NCI-H69 (cell line): Measurements from ENCODE around the gene SRP54.
"Not testable (repeated sequence)": the region's sequence is repeated elsewhere in the genome, so short reads cannot be mapped to it uniquely, and the experiment has no call there.

ENCODE experiments used
- DNase-seq: peaks from one replicate; lab custom pipeline; 2025; lab: John Stamatoyannopoulos, UW

SRP54 gene

DNA sequence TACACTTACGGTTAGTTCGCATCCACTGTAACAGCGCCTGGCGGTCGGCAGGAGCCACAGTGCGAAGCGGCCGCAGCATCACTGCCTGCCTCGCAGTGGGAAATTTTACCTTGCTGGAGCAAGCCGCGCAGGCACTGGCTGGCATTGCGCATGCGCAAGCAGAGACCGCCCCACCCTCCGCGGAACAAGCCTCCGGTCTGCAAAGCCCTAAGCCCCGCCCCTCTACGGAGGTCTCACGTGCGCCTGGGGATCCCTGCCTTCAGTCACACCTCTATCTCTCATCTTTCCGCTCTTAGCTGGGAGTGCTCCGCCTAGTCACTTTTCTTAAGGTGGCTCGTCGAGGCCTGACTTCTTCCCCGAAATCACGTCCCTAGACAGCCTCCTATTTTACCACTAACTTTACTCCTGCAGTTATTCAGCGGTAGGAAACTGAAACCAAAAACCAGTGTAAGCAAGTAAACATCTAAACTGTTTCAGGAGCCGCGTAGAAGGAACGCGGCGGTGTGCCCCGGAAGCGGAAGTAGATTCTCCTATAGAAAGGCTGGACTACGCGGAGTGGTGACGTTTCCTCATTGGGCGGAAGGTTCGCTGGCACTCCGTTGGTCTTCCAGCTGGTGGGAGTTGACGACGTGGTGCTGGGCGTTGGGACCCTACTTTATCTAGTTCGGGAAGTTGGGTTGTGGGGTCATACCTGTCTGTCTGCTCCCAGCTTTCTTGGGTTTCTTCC lies at the start of gene SRP54:
Gene SRP54, plus strand, starts transcription at position 572 of the 727 bp plus-strand sequence. CDS start 13,718 bp downstream, outside the sequence.
- peak; percentile 99 for DNase-seq

DNA sequence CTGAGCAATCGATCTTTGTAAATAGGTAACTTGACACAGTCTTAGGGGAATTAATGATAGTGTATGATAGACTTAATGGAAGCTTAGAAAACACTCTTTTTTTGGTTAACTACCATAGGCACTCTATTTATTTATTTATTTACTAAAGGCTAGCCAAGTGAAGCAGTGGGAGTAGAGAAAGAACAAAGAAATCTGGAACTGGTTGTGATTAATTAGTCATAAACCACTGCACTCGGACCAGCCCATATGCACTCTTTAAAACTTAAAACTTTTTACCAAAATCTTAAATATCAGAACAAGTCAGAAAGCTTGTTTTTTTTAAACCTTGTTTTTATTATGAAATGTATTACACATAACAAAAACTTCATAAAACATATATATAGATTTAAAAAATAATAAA lies 49.5 kb upstream of the SRP54 start:
- no peak for DNase-seq

DNA sequence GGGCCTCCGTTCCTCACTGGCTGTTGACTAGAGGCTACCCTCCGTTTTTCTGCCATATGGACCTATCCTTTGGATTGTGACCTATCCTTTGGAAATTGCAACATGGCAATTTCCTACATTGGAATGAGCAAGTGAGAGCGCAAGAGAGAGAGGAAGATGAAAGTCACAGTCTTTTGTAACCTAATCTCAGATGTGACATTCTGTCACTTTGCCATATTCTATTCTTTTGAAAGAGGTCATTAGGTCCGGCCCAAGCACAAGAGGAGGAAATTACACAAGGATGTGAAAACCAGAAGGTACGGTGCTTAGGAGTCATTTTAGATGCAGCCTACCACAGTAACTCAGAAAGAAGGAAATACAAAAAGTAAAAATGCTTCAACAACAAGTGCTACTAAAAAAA lies 47.3 kb upstream of the SRP54 start:
- no peak for DNase-seq

DNA sequence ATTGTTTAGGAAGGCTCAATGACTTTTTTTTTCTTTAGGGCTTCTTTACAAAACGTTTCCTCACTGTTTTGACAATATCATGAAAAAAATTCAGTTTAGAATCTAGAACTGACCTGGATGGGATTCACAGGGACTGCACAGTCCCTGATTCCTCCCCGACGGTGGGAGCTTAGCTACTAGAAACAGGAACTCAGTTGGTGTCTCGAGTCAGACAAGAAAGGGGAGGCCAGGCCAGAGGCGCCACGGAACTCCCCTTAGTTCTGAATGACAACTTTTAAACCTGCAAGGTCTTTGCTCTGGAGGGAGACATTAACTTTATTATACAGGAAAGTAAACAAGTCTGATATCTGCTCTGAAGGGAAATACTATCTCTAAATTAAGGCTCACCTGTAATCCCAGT lies 45.4 kb upstream of the SRP54 start:
- no peak for DNase-seq

DNA sequence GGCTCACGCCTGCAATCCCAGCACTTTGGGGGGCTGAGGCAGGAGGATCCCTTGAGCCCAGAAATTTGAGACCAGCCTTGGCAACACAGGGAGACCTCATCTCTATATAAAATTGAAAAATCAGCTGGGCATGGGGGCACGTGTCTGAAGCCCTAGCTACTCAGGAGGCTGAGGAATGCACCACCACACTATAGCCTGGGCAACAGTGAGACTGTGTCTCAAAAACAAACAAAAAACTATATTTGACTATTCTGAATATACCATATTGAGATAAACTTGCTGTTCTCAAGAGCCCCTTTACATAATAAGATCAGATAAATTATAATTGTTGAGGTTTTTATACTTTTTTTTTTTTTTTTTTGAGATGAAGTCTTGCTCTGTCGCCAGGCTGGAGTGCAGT lies 44.9 kb upstream of the SRP54 start:
- no peak for DNase-seq

DNA sequence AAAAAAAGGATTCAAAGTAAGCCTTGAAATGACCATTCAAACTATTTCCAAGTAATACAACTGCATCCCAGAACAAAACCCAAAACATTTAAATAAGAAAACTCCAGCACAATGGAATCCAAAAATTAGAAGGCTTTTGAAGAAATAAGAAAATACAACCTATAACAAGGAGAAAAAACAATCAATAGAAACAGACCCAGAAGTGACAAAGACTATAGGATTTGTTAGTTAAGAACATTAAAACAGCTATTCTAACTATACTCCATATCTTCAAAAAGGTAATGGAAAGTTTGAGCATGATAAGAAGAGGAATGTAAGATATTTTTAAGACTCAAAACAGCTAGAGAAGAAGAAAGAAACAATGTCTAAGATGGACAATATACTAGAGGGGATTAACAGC lies 39.3 kb upstream of the SRP54 start:
- no peak for DNase-seq

DNA sequence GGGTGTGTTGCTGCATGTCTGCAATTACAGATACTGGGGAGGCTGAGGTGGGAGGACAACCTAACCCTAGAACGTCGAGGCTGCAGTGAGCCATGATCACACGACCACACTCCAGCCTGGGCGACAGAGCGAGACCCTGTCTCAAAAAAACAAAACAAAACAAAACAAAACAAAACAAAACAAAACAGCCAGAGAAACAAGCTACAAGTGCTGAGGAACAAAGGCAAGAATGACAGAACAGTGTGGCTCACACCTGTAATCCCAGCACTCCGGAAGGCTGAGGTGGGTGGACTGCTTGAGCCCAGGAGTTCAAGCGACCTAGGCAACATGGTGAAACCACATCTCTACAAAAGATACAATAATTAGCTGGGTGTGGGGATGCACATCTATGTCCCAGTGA lies 38.0 kb upstream of the SRP54 start:
- DNase-seq: no peak

DNA sequence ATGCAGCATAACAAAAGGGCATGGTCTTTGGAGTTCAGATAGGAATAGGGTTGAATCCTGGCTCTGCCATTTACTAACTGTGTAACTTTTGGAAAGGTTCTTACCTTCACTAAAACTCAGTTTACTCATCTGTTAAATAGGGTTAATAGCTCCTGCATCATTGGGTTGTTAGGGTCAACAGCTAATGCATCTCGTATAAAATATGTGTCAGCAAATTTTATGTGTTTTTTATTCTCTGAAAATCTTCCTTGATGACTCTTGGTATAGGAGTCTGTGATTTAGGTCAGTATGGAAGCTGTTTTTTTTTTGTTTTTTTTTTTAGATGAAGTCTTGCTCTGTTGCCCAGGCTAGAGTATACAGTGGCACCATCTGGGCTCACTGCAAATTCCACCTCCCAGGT lies 36.1 kb upstream of the SRP54 start:
- no peak for DNase-seq

DNA sequence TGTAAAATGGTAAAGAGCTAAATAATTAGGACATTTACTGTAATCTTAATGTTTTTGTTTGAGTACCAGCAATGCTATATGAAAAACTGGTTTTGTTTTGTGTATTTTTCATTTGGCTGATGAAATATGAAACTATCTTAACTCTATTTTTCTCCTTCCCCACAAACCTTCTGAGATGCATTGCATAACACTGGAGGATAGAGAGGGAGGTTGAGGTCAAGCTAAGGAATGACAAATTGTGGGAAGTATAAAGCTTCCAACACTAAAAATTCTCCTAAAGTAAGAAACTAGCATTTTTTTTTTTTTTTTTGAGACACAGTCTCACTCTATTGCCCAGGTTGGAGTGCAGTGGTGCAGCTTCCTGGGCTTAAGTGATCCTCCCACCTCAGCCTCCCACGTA lies 31.5 kb upstream of the SRP54 start:
- no peak for DNase-seq

DNA sequence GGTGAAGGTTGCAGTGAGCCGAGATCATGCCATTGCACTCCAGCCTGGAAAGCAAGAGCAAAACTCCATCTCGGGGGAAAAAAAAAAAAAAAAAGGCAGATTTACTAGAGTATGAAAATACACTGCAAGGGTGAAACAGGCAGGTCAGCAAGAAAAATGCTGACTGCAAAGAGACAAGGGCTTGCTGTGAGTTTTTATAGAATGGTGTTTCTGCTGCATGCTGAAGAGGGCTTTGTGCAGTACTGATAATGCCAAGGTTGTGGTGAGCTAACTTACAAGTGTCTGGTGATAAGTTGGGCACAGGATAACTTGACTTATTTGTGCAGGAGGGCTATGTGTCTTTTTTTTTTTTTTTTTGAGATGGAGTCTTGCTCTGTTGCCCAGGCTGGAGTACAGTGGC lies 25.9 kb upstream of the SRP54 start:
- no peak for DNase-seq

DNA sequence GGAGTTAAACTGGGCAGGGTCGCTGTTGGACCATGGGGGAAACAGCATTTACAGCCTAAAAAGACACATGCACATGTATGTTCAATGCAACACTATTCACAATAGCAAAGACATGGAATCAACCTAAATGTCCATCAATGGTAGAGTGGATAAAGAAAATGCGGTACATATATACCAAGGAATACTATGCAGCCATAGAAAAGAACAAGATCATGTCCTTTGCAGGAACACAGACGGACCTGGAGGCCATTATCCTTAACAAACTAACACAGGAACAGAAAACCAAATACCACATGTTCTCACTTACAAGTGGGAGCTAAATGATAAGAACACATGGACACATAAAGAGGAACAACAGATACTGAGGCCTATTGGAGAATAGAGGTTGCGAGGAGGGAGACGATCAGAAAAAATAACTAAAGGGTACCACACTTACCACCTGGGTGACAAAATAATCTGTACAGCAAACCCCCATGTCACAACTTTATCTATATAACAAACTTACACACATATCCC lies 25.0 kb upstream of the SRP54 start:
- DNase-seq: no peak

DNA sequence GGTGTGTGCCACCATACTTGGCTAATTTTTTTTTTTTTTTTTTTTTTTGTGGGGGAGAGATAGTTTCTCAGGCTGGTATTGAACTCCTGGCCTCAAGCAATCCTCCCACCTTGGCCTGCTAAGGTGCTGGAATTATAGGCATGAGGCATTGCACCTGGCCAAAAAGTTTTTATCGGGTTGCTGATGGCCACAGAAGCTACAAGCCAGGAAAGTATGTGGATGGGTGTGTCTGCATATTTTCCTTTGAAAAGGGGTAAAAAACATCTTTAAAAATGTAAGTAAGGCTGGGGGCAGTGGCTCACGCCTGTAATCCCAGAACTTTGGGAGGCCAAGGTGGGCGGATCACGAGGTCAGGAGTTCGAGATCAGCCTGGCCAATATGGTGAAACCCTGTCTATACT lies 20.7 kb upstream of the SRP54 start:
- not testable (repeated sequence) for DNase-seq

DNA sequence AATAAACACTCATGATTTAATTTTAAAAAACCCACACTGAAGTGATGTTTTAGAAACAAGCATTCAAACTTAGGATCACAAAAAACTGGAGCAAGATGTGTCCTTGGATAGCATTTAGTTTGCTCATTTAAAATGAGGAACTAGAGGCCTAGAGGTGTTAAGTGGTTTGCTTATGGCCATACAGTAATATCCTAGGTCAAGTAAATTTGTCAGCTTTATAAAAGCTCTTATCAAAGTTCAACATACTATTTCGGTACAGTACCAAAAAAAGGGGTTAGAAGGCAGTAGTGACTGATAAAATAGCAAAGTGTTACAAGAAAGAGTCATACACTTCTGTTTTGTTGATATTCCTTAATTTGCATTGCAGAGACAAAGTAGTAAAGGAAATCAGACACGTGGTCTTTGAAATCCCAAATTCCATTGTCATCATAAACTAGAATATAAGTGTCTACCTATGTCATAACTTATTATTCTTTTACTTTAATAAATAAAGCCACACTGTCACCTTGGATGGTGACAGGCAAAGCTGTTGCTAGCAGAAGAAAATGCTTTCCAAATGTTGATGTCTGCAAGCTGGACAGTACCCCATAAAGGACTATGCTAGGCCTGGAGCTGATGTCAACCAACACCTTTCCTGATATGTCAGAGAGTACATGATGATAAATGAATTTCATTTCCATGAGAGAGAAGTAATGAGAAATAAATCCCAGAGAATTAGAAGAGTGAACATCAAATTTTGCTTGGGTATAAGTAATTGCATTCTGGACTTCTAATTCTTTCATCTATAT lies 17.6 kb upstream of the SRP54 start:
- no peak for DNase-seq

DNA sequence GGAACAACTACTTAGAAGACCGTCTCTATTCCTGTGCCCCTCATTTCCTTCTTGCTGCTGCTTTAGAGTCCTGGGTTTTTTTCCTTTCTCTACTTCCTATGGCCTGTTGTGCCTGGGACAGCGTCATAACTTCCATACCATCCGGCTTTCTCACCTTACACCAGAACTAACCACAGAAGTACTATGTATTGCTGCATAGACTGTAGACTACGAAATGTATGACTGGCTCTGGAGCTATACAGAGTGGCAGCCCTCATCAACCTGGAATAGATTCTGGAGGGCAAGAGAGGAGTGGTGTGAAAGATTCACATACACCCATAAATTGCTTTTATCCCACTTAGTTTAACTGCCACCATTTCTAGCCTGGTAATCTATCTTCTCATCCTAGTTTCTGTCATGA lies 16.9 kb upstream of the SRP54 start:
- DNase-seq: no peak

DNA sequence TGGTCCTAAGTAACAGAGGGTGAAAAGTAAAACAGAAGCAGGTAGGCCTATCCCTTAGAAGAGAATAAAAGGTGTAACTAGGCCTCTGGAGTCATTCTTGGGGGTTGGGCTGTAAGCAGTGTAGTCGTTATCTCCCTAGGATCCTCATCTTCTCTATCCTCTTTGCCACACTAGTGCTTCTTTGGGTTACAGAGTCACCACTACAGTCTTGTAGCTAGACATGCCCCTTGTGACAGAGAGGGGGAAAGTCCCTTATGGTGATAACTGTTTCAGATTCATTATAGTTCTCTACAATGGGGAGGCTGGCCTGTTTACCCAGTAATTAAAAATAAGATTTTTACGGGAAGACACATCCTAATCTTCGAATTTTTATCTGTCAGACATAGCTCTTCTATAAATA lies 16.4 kb upstream of the SRP54 start:
- no peak for DNase-seq

DNA sequence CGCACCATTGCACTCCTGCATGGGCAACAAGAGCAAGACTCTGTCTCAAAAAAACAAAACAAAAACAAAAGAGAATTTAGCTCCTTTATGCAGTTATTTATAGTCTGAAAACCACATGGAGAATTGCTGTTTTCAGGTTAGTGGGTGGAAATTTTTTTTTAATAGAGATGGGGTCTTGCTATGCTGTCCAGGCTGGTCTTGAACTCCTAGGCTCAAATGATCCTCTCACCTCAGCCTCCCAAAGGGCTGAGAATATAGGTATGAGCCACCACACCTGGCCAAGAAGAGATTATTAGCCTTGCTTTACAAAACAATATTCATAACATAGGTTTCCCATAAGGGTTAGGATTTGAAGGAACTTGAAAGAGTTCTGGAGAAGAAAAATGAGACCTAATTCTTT lies 12.1 kb upstream of the SRP54 start:
- DNase-seq: no peak

DNA sequence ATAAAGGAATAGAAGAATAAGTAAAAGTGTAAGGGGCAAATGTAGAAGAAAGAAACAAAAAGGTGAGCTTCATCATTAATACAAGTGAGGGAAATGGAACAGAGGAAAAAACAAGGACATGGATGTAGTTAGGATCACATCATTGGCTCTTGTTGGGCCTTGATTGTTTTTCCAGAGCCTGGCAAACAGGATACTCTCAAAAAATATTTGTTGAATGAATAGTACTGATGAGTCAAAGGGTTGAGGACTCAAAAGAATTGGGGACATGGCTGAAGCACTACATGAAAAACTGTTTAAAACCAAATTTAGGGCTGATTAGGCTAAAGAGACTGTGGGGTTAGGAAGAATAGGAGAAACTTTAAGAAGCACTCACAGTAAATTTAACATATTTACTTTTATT lies 11.4 kb upstream of the SRP54 start:
- no peak for DNase-seq

DNA sequence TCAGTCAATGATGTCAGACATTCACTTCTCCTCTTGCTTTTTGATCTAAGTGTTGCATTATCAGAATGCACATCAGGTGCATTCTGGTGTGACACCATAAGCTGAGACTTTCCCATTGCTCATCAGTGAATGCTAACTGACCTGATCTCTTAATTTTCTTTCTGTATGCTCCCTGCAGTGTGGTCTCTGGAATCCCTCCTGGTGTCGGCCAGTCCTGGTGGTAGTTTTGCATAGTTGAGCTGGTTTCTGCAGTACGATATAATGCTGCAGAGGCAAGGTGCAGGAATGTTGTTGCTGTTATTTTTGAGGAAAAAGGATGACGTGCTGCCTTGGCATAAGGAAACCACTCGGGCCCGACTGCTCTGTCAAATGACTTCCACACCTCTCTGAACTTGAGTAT lies 11.0 kb upstream of the SRP54 start:
- no peak for DNase-seq

DNA sequence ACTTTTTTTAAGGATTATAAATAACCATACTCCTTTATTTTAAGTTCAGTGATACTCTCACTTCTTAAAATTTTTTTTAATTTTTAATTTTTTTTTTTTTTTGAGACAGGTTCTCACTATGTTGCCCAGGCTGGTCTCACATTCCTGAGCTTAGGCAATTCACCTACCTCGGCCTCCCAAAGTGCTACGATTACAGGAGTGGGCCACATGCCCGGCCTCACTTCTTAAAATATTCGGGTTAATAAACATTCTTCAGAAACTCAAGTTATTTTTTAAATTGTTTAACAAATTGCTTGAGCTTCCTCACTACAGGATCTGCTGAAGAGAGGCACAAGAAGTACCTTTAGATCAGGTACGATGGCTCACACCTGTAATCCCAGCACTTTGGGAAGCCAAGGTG lies 4.3 kb upstream of the SRP54 start:
- DNase-seq: no peak

DNA sequence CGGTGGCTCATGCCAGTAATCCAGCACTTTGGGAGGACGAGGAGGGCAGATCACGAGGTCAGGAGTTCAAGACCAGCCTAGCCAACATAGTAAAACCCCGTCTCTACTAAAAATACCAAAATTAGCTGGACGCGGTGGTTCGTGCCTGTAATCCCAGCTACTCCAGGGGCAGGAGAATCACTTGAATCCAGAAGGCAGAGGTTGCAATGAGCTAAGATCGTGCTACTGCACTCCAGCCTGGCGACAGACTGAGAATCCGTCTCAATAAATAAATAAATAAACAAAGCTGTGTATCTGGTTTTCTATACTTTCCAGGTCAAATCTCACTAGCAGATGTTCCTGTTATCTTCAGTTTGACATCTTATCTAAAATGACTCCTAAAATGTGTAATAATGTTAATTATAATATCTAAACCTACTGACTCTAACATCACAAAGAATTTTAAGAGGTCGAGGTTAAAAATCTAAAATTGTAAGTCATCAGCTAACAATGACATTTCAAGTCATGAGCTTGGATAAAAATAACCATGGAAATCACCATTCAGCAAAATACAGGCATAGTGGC lies 2.4 kb upstream of the SRP54 start:
- DNase-seq: no peak

DNA sequence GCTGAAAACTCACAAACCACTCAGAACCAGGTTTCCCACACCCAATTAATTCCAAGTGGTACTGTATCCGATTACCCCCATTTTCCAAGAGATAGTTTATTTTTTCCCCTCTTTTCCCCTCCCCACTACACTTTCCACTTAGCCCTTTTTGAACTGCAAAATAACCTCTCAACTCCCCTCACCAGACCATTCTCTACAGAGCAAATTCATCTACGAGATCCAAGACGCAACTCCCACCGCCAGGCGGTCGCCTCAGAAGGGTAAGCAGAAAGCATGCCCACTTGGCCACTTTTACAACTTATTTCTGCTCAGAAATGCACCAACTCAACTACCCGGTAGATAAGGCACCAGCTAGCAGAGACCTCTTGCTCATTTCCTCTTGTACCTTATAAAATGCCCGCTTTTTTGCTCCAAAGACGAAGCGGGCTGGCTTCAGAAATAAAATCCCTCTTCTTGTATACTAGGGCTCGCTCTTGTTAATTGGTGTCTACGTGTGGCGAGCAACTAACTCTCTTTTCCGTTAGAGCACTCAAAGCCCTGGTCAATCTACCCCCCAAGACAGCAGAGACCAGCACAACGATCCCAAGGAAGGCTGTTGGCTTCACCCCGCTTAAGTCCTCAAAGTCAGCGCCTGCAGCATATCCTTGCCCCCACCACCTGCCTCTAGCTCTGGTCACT lies 910 bp upstream of the SRP54 start:
- peak; percentile 81 for DNase-seq

DNA sequence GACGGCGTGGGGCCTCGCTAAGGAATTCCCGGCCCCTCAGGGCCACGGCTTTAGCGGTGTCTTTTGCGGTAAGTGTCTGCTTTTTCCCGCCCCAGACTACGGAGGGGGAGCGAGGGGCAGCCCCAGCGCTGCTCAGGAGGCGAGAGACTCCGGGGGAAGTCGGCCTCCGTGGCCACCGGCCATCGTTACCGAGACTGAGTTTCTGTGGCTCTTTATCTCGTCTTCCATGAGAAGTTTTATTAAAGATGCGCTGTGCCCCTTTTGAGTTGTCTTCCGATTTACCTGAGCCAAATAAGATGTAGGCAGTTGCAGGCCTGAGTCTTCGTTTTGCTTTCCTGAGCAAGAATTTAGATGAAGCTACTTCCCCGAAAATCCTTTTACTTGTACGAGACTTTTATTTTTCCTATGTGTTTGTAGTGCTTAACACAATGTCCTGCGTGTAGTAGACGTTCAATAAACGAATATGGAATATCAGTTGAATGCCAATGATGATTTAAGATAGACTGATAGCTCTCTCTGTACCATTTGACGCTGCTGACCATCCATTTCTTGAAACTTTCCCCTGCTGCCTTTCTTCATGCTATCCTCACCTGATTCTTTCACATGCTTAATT lies 462 bp downstream of the SRP54 start:
- DNase-seq: no peak
